CD14-positive monocyte (primary cell): ENCODE data around the gene NAXE. TPM values are rescaled to one million over a fixed set of nuclear protein-coding genes. Genes with fewer than 3 reads are reported as not detected.
A peak's percentile ranks its signal among the peaks of the same experiment; 100 is the strongest.

Experiments
- DNase-seq, 3 donors: peaks; one replicate each; pipeline ENCODE4 v3.0.0-alpha.2; 2011 to 2022
- H2AFZ ChIP-seq: 2 replicates; pipeline ENCODE4 v1.6.0; 2012; ENCODE audit warnings: mild to moderate bottlenecking, low read depth, low read length, inconsistent platforms; ENCODE audit not compliant: insufficient read depth, poor library complexity, severe bottlenecking
- H3K27ac ChIP-seq, 2 donors: 1 replicate in 1 of 2; 2 replicates in 1 of 2; pipeline ENCODE4 v1.5.1; 2012 to 2013; ENCODE audit warnings: low read length in 2 of 2, control low read depth in 1 of 2, inconsistent platforms in 1 of 2, low read depth in 1 of 2, mild to moderate bottlenecking in 1 of 2
- H3K27me3 ChIP-seq, 2 donors: one replicate each; pipeline versions ENCODE4 v1.6.0 to v1.6.1; 2011 to 2013; ENCODE audit warnings: low read length in 2 of 2; ENCODE audit not compliant: control insufficient read depth in 2 of 2, insufficient read depth in 2 of 2
- H3K36me3 ChIP-seq, 2 donors: replicated peaks in 1 of 2; 1 replicate in 1 of 2; 2 replicates in 1 of 2; pipeline versions ENCODE4 v1.5.1 to v1.6.1; 2012 to 2013; ENCODE audit warnings: low read length in 2 of 2, control low read depth in 1 of 2, inconsistent platforms in 1 of 2, mild to moderate bottlenecking in 1 of 2; ENCODE audit not compliant: insufficient read depth in 2 of 2, control insufficient read depth in 1 of 2
- H3K4me1 ChIP-seq, 2 donors: 1 replicate in 1 of 2; 2 replicates in 1 of 2; pipeline versions ENCODE4 v1.5.1 to v1.6.1; 2012 to 2013; ENCODE audit warnings: low read length in 2 of 2, control low read depth in 1 of 2, inconsistent platforms in 1 of 2, mild to moderate bottlenecking in 1 of 2, moderate library complexity in 1 of 2; ENCODE audit not compliant: insufficient read depth in 2 of 2, control insufficient read depth in 1 of 2
- H3K4me2 ChIP-seq: replicated peaks from 2 replicates; pipeline ENCODE3; 2012; ENCODE audit warnings: low read length, moderate library complexity, mild to moderate bottlenecking; ENCODE audit not compliant: poor library complexity, severe bottlenecking; ENCODE audit errors: extremely low read depth
- H3K4me3 ChIP-seq, 3 experiments: fragments of 200-600 bp in 1 of 3; sonication (generic) in 1 of 3; replicated peaks in 1 of 3; 1 replicate in 2 of 3; 2 replicates in 1 of 3; pipeline ENCODE4 v1.5.1; 2011 to 2013; ENCODE audit warnings: low read length in 3 of 3, mild to moderate bottlenecking in 3 of 3, control low read depth in 2 of 3, low read depth in 2 of 3, inconsistent platforms in 1 of 3, moderate library complexity in 1 of 3
- H3K79me2 ChIP-seq: 2 replicates; pipeline ENCODE4 v1.6.0; 2012; ENCODE audit warnings: mild to moderate bottlenecking, control low read depth, inconsistent platforms, low read length, moderate library complexity; ENCODE audit not compliant: insufficient read depth
- H3K9ac ChIP-seq: 2 replicates; pipeline ENCODE4 v1.6.0; 2017; ENCODE audit warnings: low read length, mild to moderate bottlenecking; ENCODE audit not compliant: insufficient read depth, poor library complexity, severe bottlenecking
- H3K9me3 ChIP-seq, 2 donors: replicated peaks in 1 of 2; 1 replicate in 1 of 2; 2 replicates in 1 of 2; pipeline versions ENCODE4 v1.5.1 to v1.6.1; 2012 to 2013; ENCODE audit warnings: low read length in 2 of 2, control low read depth in 1 of 2; ENCODE audit not compliant: control insufficient read depth in 1 of 2, insufficient read depth in 1 of 2
- H4K20me1 ChIP-seq: 2 replicates; pipeline ENCODE4 v1.6.0; 2012; ENCODE audit warnings: mild to moderate bottlenecking, low read length, control low read depth, moderate library complexity; ENCODE audit not compliant: insufficient read depth
- H3K27ac Mint-ChIP-seq, 7 donors: one replicate each; pipeline ENCODE4 v1.8.0; 2020; ENCODE audit warnings: mild to moderate bottlenecking in 7 of 7, mixed read lengths in 7 of 7, moderate library complexity in 6 of 7, inconsistent platforms in 2 of 7
- H3K27me3 Mint-ChIP-seq, 3 donors: one replicate each; pipeline ENCODE4 v1.8.0; 2021 to 2022; ENCODE audit warnings: low read depth in 3 of 3, mild to moderate bottlenecking in 3 of 3, mixed read lengths in 3 of 3, moderate library complexity in 3 of 3, inconsistent platforms in 1 of 3
- H3K36me3 Mint-ChIP-seq, 2 donors: one replicate each; pipeline ENCODE4 v1.8.0; 2020; ENCODE audit warnings: mixed read lengths in 2 of 2, inconsistent platforms in 1 of 2, mild to moderate bottlenecking in 1 of 2
- H3K4me1 Mint-ChIP-seq: one replicate; pipeline ENCODE4 v1.8.0; 2020; ENCODE audit warnings: mild to moderate bottlenecking, mixed read lengths
- H3K4me3 Mint-ChIP-seq, 2 donors: one replicate each; pipeline ENCODE4 v1.8.0; 2020; ENCODE audit warnings: mild to moderate bottlenecking in 2 of 2, mixed read lengths in 2 of 2, moderate library complexity in 1 of 2
- H3K9me3 Mint-ChIP-seq, 7 donors: one replicate each; pipeline ENCODE4 v1.8.0; 2020 to 2022; ENCODE audit warnings: mixed read lengths in 7 of 7, mild to moderate bottlenecking in 6 of 7, moderate library complexity in 6 of 7, inconsistent platforms in 2 of 7
- WGBS: methylation state at CpG from one replicate; pipeline ENCODE4 v1.1.5; 2013; ENCODE audit warnings: missing lambda C conversion rate; ENCODE audit not compliant: insufficient coverage; 5-methylcytosine and 5-hydroxymethylcytosine counted together
- intact Hi-C, 2 donors: fragments of 100-400 bp; cut with micrococcal nuclease; formaldehyde crosslinking; loops; one replicate each; pipeline versions ENCODE4 v1.15.0 to v1.15.1; 2023
- polyA plus RNA-seq, 3 donors: library from polyadenylated mRNA; depleted of rRNA in 1 of 3; unstranded in 2 of 3; stranded (reverse) in 1 of 3; fragments of 300-500 nt in 2 of 3; fragments of >200 nt in 1 of 3; fragmentation: Illumina TruSeq in 2 of 3; gene quantifications; 1 replicate in 2 of 3; 2 replicates in 1 of 3; pipeline ENCODE4 v1.2.3, GENCODE V29; 2012 to 2021
- TF ChIP-seq, protein P1 (sequence below): fragments of 200-600 bp; IDR thresholded peaks from one replicate; pipeline ENCODE4 v1.8.0; 2022; ENCODE audit warnings: antibody characterized with exemption, mild to moderate bottlenecking

The NAXE gene
- polyA plus RNA-seq, 3 donors, result 23.7 to 81.7 (median 54.9) TPM

- Histone ChIP-seq H3K36me3 (no peaks in the 10 kb centered on the region), H3K4me1 (peaks cover 14 to 22% of the 10 kb centered on the region in 2 donors), H3K27ac (no peak overlapping the region), H3K9me3 (peaks cover 0 to 8% of the 10 kb centered on the region in 2 donors), H3K79me2 (no peaks in the 10 kb centered on the region), H3K9ac (no peak overlapping the region), H3K4me2 (peak overlapping the region; percentile 30), H3K4me3 (peak overlapping the region in 1 of 3 experiments; percentile 56), H3K27me3 (peaks cover 54 to 81% of the 10 kb centered on the region in 2 donors), H4K20me1 (no peaks in the 10 kb centered on the region), H2AFZ (peak overlapping the region; percentile 65)
- Mint-ChIP-seq H3K9me3 (peaks cover 0 to 12% (median 5%) of the 10 kb centered on the region in 7 donors), H3K27ac (no peak overlapping the region), H3K4me1 (peaks cover 10% of the 10 kb centered on the region), H3K27me3 (peaks cover 65 to 90% (median 85%) of the 10 kb centered on the region in 3 donors), H3K36me3 (peaks cover 0 to 2% of the 10 kb centered on the region in 2 donors), H3K4me3 (peak overlapping the region in 1 of 2 donors; percentile 74)
- WGBS, result 3% methylated on average over 47 of the region's 55 CpGs
- intact Hi-C loops, result loop anchor here (5.0 to 10.0 kb wide), 4 partner anchors 50 to 102 kb away; partner anchors contain the start of genes NES (in 2 of the 2), ISG20L2 (in 1 of the 2) and METTL25B (in 1 of the 2)
- DNase-seq, result no peak
- TF ChIP-seq, protein P1, sequence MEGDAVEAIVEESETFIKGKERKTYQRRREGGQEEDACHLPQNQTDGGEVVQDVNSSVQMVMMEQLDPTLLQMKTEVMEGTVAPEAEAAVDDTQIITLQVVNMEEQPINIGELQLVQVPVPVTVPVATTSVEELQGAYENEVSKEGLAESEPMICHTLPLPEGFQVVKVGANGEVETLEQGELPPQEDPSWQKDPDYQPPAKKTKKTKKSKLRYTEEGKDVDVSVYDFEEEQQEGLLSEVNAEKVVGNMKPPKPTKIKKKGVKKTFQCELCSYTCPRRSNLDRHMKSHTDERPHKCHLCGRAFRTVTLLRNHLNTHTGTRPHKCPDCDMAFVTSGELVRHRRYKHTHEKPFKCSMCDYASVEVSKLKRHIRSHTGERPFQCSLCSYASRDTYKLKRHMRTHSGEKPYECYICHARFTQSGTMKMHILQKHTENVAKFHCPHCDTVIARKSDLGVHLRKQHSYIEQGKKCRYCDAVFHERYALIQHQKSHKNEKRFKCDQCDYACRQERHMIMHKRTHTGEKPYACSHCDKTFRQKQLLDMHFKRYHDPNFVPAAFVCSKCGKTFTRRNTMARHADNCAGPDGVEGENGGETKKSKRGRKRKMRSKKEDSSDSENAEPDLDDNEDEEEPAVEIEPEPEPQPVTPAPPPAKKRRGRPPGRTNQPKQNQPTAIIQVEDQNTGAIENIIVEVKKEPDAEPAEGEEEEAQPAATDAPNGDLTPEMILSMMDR, result no peak
Measured at GRCh38 chr1:156624814-156625435, 33.3 kb downstream of the NAXE start.

DNA sequence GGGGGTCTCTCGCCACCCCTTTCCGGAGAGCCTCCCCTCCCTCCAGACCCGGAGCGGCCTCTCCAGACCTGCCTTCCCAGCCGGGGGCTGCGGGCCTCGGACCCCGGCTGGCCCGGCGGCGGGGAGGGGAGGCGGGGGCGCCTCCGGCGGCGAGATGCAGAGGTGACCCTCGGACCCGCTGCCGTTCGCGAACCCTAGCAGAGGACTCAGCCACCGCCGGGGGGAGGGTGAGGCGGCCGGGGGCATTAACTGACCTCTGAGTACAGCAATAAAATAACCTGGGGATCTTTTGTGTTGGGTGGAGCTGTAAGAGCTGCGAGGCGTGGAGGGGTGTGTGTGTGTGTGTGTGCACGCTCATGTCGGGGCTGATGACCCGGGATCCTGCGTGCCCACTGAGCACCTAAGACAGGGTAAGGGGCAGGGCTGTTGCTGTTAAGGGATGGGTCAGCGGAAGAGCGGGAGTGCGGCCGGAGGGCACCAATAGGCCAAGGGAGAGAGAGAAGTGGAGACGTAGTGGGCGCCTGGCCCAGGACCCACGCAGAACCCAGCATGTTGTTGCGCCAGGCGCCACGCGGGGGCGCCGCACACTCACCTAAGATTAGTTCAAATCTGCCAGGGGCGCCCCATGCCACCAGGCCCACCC is 34.0 kb downstream of the NAXE start:
- Histone ChIP-seq H3K79me2 (no peaks in the 10 kb centered on the region), H3K36me3 (no peaks in the 10 kb centered on the region), H3K27me3 (peaks cover 49 to 77% of the 10 kb centered on the region in 2 donors), H2AFZ (peak overlapping the region; percentile 45), H3K9me3 (peaks cover 0 to 8% of the 10 kb centered on the region in 2 donors), H3K9ac (no peak overlapping the region), H3K4me3 (no peak overlapping the region), H3K4me2 (peak overlapping the region; percentile 30), H4K20me1 (no peaks in the 10 kb centered on the region), H3K4me1 (peaks cover 14 to 22% of the 10 kb centered on the region in 2 donors), H3K27ac (no peak overlapping the region)
- TF ChIP-seq, protein P1, result peak; percentile 95
- 3% methylated on average over 28 of the region's 45 CpGs for WGBS
- intact Hi-C loops, result loop anchor here (2.0 to 10.0 kb wide), 5 partner anchors 31 to 102 kb away; partner anchors contain the start of genes NES (in 2 of the 2), ISG20L2 (in 1 of the 2) and METTL25B (in 1 of the 2)
- Mint-ChIP-seq H3K4me1 (peaks cover 10% of the 10 kb centered on the region), H3K4me3 (peak overlapping the region; percentile 59 to 92), H3K9me3 (peaks cover 0 to 12% (median 5%) of the 10 kb centered on the region in 7 donors), H3K27me3 (peaks cover 64 to 90% (median 85%) of the 10 kb centered on the region in 3 donors), H3K27ac (no peak overlapping the region), H3K36me3 (peaks cover 0 to 2% of the 10 kb centered on the region in 2 donors)
- DNase-seq, result peak; percentile 33 to 61 (median 51)
